Measurements from ENCODE around the gene RHEX. TPM values are rescaled to one million over a fixed set of nuclear protein-coding genes. Genes with fewer than 3 reads are reported as not detected.

The RHEX gene
- polyA plus RNA-seq, 3 donors = not detected

DNA sequence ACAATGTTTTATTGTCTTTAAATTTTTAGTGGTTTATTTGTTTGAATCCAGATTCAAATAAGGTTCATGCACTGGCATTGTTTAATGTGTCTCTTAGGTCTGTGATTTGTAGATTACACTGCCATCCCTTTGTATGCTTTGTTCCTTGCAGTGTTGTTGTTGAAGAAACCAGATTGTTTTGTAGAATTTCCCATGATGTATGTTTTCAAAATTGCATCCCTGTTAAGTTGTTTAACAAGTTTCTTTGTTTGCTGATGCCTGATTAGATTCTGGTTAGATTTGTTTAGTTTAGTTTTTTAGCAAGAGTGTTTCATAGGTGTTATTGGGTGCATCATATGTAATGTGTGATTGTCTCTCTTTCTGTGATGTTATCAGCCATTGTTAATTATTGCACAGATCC lies 69.7 kb downstream of the RHEX start:
- Histone ChIP-seq H3K27ac (ENCODE audit: low read depth in 1 of 2, low read length in 2 of 2) (no peak overlapping the region), H3K36me3 (replicated peaks in 1 of 2; ENCODE audit: control insufficient read depth in 1 of 2, insufficient read depth in 2 of 2, low read length in 2 of 2) (no peaks in the 10 kb centered on the region), H3K79me2 (ENCODE audit: insufficient read depth, low read length) (no peaks in the 10 kb centered on the region), H3K4me3 (replicated peaks in 1 of 3; ENCODE audit: low read depth in 2 of 3, low read length in 3 of 3) (no peak overlapping the region), H4K20me1 (ENCODE audit: insufficient read depth, low read length) (no peaks in the 10 kb centered on the region), H2AFZ (ENCODE audit: insufficient read depth, low read depth, low read length, poor library complexity, severe bottlenecking) (no peak overlapping the region), H3K4me1 (ENCODE audit: control insufficient read depth in 1 of 2, insufficient read depth in 2 of 2, low read length in 2 of 2) (peaks cover 4% of the 10 kb centered on the region in 2 donors), H3K9ac (ENCODE audit: insufficient read depth, low read length, poor library complexity, severe bottlenecking) (no peak overlapping the region), H3K27me3 (ENCODE audit: control insufficient read depth in 2 of 2, insufficient read depth in 2 of 2, low read length in 2 of 2) (peaks cover 9 to 16% of the 10 kb centered on the region in 2 donors), H3K9me3 (replicated peaks in 1 of 2; ENCODE audit: control insufficient read depth in 1 of 2, insufficient read depth in 1 of 2, low read length in 2 of 2) (peaks cover 0 to 15% of the 10 kb centered on the region in 2 donors), H3K4me2 (replicated peaks; ENCODE audit: extremely low read depth, low read length, poor library complexity, severe bottlenecking) (no peak overlapping the region)
- Mint-ChIP-seq H3K9me3 (peaks cover 6 to 25% (median 15%) of the 10 kb centered on the region in 7 donors), H3K4me1 (peaks cover 5% of the 10 kb centered on the region), H3K27ac (no peak overlapping the region), H3K4me3 (no peak overlapping the region), H3K36me3 (peaks cover 0 to 2% of the 10 kb centered on the region in 2 donors), H3K27me3 (ENCODE audit: low read depth in 3 of 3) (peaks cover 17 to 34% (median 22%) of the 10 kb centered on the region in 3 donors)
- TF ChIP-seq, protein P1, sequence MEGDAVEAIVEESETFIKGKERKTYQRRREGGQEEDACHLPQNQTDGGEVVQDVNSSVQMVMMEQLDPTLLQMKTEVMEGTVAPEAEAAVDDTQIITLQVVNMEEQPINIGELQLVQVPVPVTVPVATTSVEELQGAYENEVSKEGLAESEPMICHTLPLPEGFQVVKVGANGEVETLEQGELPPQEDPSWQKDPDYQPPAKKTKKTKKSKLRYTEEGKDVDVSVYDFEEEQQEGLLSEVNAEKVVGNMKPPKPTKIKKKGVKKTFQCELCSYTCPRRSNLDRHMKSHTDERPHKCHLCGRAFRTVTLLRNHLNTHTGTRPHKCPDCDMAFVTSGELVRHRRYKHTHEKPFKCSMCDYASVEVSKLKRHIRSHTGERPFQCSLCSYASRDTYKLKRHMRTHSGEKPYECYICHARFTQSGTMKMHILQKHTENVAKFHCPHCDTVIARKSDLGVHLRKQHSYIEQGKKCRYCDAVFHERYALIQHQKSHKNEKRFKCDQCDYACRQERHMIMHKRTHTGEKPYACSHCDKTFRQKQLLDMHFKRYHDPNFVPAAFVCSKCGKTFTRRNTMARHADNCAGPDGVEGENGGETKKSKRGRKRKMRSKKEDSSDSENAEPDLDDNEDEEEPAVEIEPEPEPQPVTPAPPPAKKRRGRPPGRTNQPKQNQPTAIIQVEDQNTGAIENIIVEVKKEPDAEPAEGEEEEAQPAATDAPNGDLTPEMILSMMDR (IDR thresholded peaks at IDR 0.05) = no peak
- DNase-seq = no peak
- intact Hi-C loops (cut with micrococcal nuclease) = no loop called here

DNA sequence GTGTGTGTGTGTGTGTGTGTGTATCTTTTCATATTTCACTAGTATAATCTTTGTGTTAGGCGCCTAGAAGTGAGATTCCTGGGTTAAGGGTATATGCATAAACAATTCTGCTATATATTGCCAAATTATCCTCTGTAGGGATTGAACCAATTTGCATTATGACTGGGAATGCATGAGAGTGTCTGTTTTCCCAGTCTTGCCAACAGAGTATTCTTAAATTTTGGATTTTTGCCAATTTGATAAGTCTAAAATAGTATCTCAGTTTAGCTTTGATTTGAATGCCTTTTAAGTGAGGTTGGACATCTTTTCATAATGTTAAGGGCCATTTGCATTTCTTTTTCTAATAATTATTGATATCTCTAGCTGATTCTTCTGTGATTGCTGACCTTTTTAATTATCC lies 72.4 kb downstream of the RHEX start:
- no peak for DNase-seq
- Histone ChIP-seq H3K9me3 (replicated peaks in 1 of 2; ENCODE audit: control insufficient read depth in 1 of 2, insufficient read depth in 1 of 2, low read length in 2 of 2) (peaks cover 0 to 15% of the 10 kb centered on the region in 2 donors), H4K20me1 (ENCODE audit: insufficient read depth, low read length) (no peaks in the 10 kb centered on the region), H2AFZ (ENCODE audit: insufficient read depth, low read depth, low read length, poor library complexity, severe bottlenecking) (no peak overlapping the region), H3K9ac (ENCODE audit: insufficient read depth, low read length, poor library complexity, severe bottlenecking) (no peak overlapping the region), H3K36me3 (replicated peaks in 1 of 2; ENCODE audit: control insufficient read depth in 1 of 2, insufficient read depth in 2 of 2, low read length in 2 of 2) (no peaks in the 10 kb centered on the region), H3K79me2 (ENCODE audit: insufficient read depth, low read length) (no peaks in the 10 kb centered on the region), H3K4me1 (ENCODE audit: control insufficient read depth in 1 of 2, insufficient read depth in 2 of 2, low read length in 2 of 2) (peaks cover 7% of the 10 kb centered on the region in 2 donors), H3K4me2 (replicated peaks; ENCODE audit: extremely low read depth, low read length, poor library complexity, severe bottlenecking) (no peak overlapping the region), H3K27me3 (ENCODE audit: control insufficient read depth in 2 of 2, insufficient read depth in 2 of 2, low read length in 2 of 2) (no peaks in the 10 kb centered on the region), H3K4me3 (replicated peaks in 1 of 3; ENCODE audit: low read depth in 2 of 3, low read length in 3 of 3) (no peak overlapping the region), H3K27ac (ENCODE audit: low read depth in 1 of 2, low read length in 2 of 2) (no peak overlapping the region)
- H3K27me3 Mint-ChIP-seq (ENCODE audit: low read depth in 3 of 3) = peaks cover 1 to 10% (median 4%) of the 10 kb centered on the region in 3 donors
- no peak overlapping the region for H3K4me3 Mint-ChIP-seq
- peaks cover 6 to 20% (median 10%) of the 10 kb centered on the region in 7 donors for H3K9me3 Mint-ChIP-seq
- H3K36me3 Mint-ChIP-seq = no peaks in the 10 kb centered on the region
- intact Hi-C loops (cut with micrococcal nuclease) = no loop called here
- H3K4me1 Mint-ChIP-seq = peaks cover 9% of the 10 kb centered on the region
- no CpG with 5 or more reads among the region's 1 CpG for WGBS (ENCODE audit: insufficient coverage)
- no peak overlapping the region for H3K27ac Mint-ChIP-seq
- TF ChIP-seq, protein P1 (IDR thresholded peaks at IDR 0.05) = no peak
